Activated CD4-positive, alpha-beta T cell treated with anti-CD3 and anti-CD28 coated beads, Interleukin-2, amount 50 U/mL, for 4 hours (primary cell): Measurements from ENCODE around the gene NEK7.
A peak's percentile ranks its signal among the peaks of the same experiment; 100 is the strongest.

Experiments used
- DNase-seq, 2 experiments: peaks; one replicate each; pipeline ENCODE4 v3.0.0-alpha.2; 2020

NEK7 gene

GRCh38 chr1:198147216-198147615 lies 9.6 kb upstream of the NEK7 start:
- DNase-seq, result no peak

DNA sequence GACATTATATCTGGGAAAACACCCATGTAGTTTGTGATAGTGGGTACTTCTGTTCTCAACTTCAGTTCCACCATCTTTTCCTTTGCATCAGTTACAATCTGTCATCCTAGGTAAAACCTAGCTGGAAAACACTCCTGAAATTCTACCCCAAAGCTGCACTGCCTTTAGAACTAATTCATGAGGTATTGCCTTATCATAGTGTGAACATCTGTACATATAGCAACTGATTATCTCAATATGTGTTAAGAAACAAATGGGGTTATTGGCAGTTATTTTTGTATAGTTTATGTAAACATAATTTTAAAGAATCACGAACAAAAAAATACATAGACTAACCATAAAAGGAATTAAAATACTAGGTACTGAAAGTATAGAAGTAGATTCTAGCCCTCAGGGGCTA lies 6.4 kb upstream of the NEK7 start:
- no peak for DNase-seq

DNA sequence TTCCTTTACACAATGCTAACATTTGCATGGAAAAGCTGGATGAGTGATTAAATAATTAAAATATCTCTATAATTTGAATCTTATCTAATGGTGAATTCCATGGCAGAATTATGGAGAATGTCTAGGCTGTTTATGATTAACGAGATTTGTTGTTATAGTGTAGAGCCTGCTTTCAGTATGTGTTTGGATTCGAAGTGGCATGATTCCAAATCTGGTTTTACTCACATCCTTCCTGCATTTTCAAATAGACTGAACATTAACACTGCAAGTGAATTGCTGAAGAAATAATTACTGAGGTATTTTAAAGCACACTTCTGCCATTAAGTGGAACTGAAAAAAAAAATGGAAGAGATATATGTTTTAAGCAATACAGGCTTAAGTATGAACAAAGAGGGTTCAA lies 5.1 kb upstream of the NEK7 start:
- no peak for DNase-seq

DNA sequence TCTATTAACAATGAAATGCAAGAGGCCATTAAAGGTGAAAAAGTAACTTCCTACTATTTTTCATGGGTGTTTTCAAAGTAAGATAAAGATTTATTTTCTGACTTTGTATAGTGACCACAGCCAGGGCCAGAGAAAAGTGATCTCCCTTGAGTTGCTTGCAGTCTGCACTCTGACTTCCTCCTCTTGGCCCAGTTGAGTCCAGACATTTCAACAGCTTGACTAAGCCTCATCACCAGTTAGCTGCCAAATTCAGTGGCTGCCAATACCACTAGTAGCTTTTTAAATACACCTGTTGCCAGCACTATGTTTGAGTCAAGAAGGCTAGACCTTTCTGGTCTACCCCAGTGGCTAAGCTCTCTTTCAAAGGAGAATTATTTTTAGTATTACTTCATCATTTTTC lies 3.7 kb upstream of the NEK7 start:
- no peak for DNase-seq

DNA sequence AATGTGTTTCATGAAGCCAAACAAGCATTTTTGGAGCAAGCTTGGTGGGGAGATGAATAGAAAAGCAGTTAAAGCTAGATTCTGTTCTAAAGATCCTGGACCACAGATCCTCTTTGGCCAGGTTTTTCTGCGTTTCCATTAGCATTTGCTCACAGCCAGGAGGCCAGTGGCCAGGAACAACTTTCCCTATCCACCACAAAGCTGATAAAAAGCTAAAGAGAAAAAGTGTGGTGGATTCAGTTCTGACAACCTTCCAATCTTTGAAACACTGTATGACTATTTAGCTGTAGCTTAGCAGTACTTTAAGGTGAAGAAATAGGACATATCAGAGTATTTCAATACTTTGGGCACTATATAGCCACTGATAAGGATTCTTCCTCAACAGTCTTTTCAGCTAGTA lies 3.0 kb upstream of the NEK7 start:
- no peak for DNase-seq

DNA sequence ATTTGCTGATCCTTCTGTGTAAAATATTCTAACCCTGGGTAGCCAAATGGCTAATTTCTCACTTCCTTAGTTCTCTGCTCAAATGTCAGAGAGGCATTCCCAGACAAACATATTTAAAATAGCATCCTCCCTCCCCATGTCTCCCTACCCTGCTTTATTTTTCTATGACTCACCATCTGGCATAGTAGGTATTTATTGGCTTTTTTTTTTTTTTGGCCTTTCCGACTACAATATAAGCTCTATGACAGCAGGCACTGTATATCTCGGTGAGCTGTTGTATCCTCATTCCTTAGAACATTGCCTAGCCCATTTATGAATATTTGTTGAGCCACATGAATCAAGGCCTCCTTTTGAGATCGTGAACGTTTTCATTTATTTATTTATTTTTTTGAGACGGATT lies 1.5 kb upstream of the NEK7 start:
- no peak for DNase-seq

DNA sequence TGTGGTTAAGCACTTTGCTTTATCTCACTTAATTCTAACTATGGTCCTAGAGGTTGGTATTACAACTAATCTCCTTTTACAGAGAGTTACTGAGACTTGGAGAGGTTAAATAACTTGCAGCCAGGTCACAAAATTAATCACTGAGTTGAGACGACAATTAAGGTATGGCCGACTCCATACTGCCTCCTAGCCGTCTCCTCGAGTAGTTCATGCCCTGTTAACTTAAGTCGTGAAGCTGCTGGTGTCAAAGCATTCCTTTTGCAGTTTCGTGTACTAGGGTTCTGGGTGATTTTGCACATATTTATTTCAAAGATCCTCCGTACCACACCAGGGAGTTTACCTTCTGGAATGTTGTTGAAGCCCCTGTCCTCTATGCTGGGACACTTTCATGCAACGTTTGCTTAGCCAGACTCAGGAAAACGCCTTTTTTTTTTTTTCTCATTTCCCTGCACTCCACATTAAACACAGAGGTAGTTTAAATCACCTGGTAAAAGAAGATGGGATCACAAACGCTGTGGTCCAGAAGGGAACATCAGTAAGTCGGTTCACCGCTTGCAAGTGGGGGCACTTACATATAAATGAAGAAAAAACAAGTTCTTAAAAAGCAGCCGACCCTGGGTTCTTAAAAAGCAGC lies 570 bp upstream of the NEK7 start:
- DNase-seq, result peak; percentile 72 to 73

GRCh38 chr1:198157241-198157846 lies 546 bp downstream of the NEK7 start:
- DNase-seq, result peak; percentile 70 to 71

DNA sequence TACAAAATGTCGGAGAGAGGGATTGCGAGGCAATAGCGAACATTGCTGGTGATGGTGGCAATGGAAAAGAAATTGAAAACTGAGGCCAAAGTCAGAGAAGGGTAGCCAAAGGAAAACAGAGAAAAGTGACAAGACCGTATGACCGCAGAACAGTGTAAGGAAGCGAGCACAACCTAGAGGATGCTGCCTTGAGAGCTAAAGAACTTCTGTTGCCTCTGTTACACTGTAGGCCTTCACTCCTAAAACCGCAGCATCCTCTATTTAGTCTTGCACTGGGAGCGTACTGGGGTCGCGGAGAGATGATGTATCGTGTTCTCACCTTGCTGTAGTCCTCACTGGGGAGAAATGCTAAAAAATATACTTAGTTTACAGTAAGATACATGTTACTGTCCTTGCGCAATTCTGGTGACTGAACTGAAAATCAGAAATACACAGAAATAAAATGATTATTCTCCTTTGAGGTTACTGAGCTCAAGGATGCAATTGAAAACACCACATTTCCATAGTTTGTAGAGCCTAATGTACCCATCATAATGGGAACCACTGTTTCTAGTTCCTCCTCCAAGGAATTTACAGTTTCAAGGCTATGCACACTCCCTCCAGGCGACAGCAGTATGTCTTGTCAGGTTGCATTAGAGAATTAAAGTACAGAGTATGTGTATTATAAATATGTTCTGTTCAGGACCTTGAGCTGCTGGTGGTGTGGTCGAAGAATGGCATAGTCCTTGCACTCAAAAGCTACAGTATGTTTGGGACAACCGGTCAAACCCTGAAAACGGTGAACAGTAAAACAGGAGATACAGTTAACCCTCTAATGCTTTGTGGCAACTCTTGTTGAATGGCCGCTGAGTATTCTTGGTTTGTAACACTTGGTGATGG lies 1.3 kb downstream of the NEK7 start:
- DNase-seq, result no peak

- peak; percentile 76 for DNase-seq
These were observed 2.2 kb downstream of the NEK7 start for GRCh38 chr1:198158735-198159589.

DNA sequence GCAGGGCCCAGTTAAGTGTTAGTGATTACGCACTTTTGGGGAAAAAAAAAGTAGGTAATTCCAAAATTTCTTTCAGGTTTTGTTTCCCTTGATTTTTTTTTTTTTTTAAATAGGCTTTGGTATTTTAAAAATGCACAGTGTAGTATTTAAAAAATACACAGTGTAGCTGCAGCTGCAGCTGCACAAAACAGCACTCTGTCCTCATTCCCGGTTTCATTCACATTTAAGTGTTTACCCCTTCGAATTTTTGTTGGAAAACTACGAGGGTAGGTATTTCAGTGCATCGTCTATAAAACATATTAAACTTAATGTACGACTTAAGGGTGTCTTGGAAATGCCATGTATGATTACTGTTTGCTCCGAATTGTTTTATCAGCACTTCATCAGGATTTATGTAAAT lies 3.4 kb downstream of the NEK7 start:
- no peak for DNase-seq

- no peak for DNase-seq
These were observed 4.3 kb downstream of the NEK7 start for GRCh38 chr1:198160946-198161614.

- no peak for DNase-seq
These were observed 4.9 kb downstream of the NEK7 start for GRCh38 chr1:198161718-198162090.

GRCh38 chr1:198162091-198162767 lies 5.4 kb downstream of the NEK7 start:
- DNase-seq, result no peak

DNA sequence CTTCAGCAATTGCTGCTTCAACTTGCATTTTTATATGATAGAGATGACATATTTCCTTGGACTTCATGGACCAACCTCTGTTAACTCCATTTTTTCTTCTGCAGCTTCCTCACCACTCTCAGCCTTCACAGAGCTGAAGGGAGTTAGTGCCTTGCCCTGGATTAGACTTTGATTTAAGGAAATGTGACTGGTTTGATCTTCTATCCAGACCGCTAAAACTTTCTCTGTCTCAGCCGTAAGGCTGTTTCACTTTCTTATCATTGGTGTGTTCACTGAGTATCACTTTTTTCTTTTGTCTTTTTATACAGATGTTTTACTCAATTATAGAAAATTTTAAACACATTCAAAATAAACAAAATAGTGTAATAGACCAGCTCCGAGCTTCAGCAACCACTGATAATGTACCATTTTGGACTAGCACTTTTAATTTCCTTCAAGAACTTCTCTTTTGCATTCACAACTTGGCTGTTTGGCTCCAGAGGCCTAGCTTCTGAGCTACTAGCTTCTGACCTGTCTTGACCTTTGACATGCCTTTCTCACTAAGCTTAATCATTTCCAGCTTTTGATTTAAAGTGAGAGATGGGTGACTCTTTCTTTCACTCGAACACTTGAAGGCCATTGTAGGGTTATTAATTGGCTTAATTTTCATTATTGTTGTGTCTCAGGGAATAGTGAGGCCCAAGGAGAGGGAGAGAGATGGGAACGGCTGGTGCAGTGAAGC lies 9.3 kb downstream of the NEK7 start:
- DNase-seq, result no peak

DNA sequence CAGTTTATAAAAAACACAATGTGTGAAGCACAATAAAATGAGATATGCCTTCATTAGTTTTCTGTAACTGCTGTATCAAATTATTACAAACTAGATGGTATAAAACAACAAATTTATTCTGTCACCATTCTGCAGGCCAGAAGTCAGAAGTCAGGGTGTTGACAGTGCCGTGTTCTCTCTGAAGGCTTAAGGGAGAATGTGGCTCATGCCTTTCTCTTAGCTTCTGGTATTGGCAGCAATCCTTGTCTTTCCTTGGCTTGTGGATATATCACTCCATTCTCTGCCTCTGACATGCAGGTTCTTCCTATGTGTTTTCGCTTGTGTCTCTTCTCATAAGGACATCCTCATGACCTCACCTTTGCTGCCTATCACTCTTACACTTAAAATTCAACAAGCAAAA lies 10.1 kb downstream of the NEK7 start:
- no peak for DNase-seq

DNA sequence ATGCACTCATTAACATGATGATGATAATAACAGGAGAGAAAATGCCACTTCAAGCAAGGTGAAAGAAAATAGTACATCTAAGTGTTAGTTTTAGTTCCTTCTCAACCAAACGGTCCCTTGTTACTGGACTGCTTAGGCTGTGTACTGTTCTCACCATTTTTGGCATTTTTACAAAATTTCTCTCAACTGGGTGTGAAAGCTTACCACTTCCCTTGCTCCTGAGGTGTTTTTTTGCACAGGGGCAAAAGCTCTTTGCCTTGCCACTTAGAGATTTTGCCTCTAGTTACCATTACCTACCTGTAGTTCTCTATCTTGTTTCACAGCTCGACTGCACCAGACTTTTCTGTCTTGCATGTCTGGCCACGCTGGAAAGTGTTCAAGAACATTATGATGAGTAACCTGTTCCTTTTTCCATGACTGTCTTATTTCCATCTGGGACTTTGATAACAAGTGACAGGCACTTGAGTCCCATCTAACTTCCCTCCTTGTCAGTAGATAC lies 10.7 kb downstream of the NEK7 start:
- peak in 1 of 2 experiments; percentile 38 for DNase-seq

DNA sequence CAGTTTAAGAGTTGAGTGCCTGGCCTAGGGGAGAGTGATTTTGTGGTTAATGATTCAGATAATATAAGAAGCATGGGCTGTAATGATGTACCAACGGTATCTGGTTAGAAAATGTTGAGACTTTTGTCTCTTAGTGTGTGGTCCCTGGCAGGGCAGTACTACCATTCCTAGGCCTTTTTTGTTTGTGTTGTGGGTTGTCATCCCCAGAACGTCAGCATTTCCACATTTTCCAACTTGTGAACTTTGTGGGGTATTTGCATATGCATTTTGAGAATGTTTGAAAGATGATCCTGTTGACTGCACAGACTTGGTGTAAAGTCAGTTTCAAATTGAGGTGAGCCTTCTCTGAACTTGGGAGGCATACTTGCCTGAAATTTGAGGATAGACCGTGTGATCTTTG lies 11.4 kb downstream of the NEK7 start:
- no peak for DNase-seq

DNA sequence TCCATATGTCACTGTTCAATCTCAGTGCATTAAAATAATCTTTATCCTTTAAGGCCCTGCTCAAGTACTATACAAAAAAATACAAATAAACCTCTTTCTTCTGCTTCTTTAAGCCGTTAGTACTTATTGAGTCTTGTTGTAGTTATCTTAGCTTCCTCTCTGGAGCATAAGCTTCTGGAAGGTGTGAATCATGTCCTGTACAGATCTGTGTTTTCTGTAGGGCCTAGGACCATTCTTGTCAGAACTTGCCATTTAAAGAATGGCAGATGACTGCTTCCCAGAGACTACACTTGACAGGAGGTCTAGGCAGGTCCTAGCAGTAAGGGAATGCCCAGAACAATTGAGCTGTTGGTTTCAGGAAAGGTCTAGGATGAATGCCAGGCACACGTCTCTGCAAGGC lies 12.9 kb downstream of the NEK7 start:
- no peak for DNase-seq

GRCh38 chr1:198171667-198172540 lies 15.1 kb downstream of the NEK7 start:
- no peak for DNase-seq
